HG03045 (cell line): Measurements from ENCODE around the gene HNRNPCL2.
"Not testable (repeated sequence)": the region's sequence is repeated elsewhere in the genome, so short reads cannot be mapped to it uniquely, and the experiment has no call there.

Source experiments
- ATAC-seq: cut with Tn5 transposase; IDR thresholded peaks from one replicate; pipeline ENCODE4 v1.9.1; 2021; ENCODE audit warnings: mild to moderate bottlenecking, moderate library complexity; ENCODE audit not compliant: unreplicated experiment

Gene HNRNPCL2

GRCh38 chr1:13116754-13117153 lies at the start of gene HNRNPCL2:
Gene HNRNPCL2 (minus strand): TSS chr1:13116854. CDS start chr1:13116400, 454 bp downstream.
- not testable (repeated sequence) for ATAC-seq

GRCh38 chr1:13165531-13165930 lies 48.9 kb upstream of the HNRNPCL2 start, which contains the start of gene HNRNPCL4:
Gene HNRNPCL4 (minus strand): TSS chr1:13165631. CDS start chr1:13165467, 164 bp downstream.
- ATAC-seq, result not testable (repeated sequence)

GRCh38 chr1:13155909-13156308 lies 39.3 kb upstream of the HNRNPCL2 start, which contains the start of gene PRAMEF26:
Gene PRAMEF26 (minus strand): TSS chr1:13156009. CDS start chr1:13153095, 2,914 bp downstream.
- ATAC-seq, result not testable (repeated sequence)

GRCh38 chr1:13070474-13070873 lies 46.2 kb downstream of the HNRNPCL2 start, which contains the start of gene PRAMEF25:
Gene PRAMEF25 (plus strand): TSS chr1:13070774. CDS start chr1:13073694, 2,920 bp downstream.
- not testable (repeated sequence) for ATAC-seq
